ENCODE results near the gene CFAP61. TPM values are rescaled to one million over a fixed set of nuclear protein-coding genes. Genes with fewer than 3 reads are reported as not detected.

CFAP61 gene
- total RNA-seq, 4 donors from 2014 or later, result not detected

DNA sequence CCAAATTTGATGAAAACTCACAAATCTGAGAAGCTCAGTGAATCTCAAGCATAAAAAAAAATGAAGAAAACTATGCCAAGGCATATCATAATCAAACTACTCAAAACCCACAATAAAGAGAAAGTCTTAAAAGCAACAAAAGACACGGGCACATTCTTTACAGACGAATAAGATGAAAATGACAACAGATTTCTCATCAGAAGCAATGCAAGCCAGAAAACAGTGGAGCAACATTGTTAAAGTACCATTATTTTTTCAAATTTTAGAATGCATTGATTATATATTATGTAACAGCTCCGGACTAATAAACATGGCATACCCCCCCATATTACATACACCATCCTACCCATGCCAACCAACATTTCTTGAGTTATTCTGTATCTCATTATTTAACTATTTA is 260.2 kb downstream of the CFAP61 start:
- ATAC-seq (ENCODE audit: low FRiP score) (no peak), DNase-seq (ENCODE audit: low spot score) (no peak)
- TF ChIP-seq, protein P1, sequence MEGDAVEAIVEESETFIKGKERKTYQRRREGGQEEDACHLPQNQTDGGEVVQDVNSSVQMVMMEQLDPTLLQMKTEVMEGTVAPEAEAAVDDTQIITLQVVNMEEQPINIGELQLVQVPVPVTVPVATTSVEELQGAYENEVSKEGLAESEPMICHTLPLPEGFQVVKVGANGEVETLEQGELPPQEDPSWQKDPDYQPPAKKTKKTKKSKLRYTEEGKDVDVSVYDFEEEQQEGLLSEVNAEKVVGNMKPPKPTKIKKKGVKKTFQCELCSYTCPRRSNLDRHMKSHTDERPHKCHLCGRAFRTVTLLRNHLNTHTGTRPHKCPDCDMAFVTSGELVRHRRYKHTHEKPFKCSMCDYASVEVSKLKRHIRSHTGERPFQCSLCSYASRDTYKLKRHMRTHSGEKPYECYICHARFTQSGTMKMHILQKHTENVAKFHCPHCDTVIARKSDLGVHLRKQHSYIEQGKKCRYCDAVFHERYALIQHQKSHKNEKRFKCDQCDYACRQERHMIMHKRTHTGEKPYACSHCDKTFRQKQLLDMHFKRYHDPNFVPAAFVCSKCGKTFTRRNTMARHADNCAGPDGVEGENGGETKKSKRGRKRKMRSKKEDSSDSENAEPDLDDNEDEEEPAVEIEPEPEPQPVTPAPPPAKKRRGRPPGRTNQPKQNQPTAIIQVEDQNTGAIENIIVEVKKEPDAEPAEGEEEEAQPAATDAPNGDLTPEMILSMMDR (IDR thresholded peaks at IDR 0.05), result no peak

DNA sequence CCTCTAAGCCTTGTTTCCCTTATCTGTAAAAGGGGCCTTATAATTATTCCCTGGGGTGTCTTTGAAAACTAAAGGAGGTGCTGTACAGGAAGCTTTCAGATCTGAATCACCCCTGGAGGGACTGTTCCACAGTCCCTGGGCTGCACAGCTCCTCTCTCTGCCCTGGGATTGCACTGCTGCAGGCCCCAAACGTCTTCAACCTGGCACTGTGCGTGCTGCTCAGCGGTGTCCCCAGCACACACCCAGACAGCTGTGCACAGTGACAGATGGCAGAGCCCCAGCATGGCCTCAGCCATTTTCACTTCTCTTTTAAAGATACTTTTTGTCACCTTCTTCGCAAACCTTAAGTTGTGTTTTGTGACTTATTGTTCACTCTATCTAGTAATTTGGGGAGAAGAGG is 264.9 kb downstream of the CFAP61 start:
- DNase-seq (ENCODE audit: low spot score) (no peak), ATAC-seq (ENCODE audit: low FRiP score) (no peak)
- TF ChIP-seq, protein P1 (IDR thresholded peaks at IDR 0.05), result no peak

DNA sequence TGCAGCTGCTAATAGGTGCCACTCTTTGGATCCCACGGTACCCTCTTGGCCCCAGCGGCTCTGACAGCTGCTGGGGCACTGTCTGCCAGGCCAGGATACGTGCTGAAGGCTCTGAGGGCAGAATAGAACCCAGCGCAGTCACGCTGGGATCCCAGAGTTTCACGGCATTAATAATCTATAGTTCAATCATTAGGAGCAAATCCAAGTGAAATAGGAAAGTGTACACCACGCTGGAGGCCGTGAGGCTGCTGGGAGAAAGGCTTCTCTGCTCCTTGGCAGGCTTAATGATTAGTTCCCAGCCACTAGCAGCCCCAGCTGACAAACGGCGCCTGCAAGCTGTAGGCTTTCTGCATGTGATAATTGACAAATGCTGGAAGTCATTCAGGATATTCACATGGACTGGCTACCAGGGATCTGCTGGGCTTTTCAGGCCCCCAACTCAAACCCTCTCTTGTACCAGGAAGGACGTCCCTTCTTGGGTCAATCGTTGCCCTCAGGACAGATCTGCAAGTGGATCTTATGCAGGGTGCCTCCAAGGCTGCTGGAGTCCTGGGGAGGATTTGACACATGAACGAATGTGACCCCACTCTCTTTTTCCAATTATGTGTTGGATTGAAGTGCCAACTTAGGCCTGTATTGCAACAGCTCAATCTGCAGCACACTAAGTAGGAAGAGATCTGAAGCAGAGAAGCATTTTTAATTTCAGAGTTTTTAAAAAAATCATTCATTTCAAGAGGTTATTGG is 265.5 kb downstream of the CFAP61 start:
- DNase-seq (ENCODE audit: low spot score) (no peak), ATAC-seq (ENCODE audit: low FRiP score) (no peak)
- TF ChIP-seq, protein P1 (IDR thresholded peaks at IDR 0.05), result no peak

DNA sequence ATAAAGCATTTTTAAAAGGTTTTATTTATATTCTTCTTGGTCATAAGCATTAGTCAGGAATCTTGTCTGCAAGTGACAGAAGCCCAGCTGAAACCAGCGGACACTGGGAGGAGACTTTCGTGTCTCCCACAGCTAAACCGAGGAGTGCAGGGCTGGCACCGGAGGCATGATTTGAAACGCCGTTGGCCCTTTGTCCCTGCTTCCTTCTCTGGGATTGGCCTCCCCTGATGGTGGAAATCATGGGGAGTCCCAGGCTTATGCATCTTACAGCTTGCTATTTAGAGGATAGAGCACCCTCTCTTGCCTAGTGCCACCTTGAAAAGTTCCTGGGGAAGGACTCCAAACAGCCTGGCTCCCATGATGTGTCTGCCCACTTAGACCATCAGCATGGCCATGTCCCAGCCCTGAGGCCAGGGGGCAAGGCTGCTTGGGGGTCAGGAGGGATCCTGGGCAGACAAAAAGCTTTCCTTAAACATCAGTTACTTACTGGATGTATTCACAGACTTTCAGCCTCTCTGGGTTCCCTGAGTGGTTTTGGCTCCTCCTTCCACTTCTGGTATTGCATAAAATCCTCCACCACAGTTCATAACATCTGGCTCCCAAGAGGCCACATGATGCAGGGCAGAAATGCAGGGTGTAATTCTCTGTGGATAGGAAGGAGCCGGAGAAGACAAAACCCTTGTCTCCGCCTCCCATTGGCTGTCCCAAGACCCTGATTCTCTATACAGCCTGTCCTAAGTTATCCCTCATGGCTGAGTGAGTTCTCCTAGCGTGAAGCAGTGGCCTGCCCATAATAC is 266.2 kb downstream of the CFAP61 start:
- TF ChIP-seq, protein P1 (IDR thresholded peaks at IDR 0.05), result no peak
- DNase-seq (ENCODE audit: low spot score) (no peak), ATAC-seq (ENCODE audit: low FRiP score) (no peak)

DNA sequence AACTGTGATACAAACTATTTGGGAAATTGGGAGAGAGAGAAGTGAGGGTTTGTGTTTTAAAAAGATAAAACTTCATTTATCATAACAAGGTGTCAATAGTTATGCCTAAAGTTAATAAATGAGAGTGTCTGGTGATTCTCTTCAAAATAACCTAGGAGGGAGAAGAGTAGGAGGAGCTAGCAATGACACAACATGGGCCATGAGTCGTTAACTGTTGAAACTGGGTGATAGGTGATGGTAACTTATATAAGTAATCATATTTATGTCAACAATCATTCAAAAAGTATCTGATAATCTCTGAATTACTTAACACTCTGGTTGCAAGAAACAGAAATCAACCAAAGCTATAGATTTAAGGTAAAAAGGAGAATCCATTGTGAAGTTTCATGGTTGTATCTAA is 268.8 kb downstream of the CFAP61 start:
- no peak for ATAC-seq (ENCODE audit: low FRiP score)
- TF ChIP-seq, protein P1 (IDR thresholded peaks at IDR 0.05), result no peak
- no peak for DNase-seq (ENCODE audit: low spot score)

DNA sequence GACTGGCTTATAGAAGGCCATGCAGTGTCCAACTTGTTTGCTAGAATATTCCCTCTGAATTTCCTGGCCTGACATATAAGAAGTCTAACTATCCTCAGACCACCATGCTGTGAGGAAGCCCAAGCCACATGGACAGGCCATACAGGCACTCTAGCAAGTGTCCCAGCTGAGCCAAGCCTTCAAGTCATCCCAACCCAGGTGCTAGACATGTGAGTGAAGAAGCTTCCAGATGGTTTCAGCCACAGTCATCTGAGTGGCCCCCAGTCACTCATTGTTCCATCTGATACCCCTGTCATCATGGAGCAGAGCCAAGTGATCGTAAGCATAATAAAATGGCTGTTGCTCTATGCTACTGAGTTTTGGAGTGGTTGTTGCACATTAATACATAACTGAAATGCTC is 269.6 kb downstream of the CFAP61 start:
- DNase-seq (ENCODE audit: low spot score), result no peak
- TF ChIP-seq, protein P1 (IDR thresholded peaks at IDR 0.05), result no peak
- ATAC-seq (ENCODE audit: low FRiP score), result no peak

Measured in omental fat pad (tissue), 4 donors.